Upper lobe of left lung (tissue), 6 donors: Measurements from ENCODE around the gene CREBRF. TPM values are rescaled to one million over a fixed set of nuclear protein-coding genes. Genes with fewer than 3 reads are reported as not detected.

Experiments used
- ATAC-seq, 2 donors: fragments of 200-7000 bp; cut with Tn5 transposase; one replicate each; pipeline ENCODE4 v1.9.1; 2022; ENCODE audit warnings: mild to moderate bottlenecking in 2 of 2, moderate library complexity in 2 of 2; ENCODE audit not compliant: low FRiP score in 2 of 2
- DNase-seq, 2 donors: peaks; one replicate each; pipeline ENCODE4 v3.0.0-alpha.2; 2019 to 2020
- H3K27ac ChIP-seq, 4 donors: fragments of 200-600 bp; sonication (generic); one replicate each; pipeline ENCODE4 v1.5.1; 2016 to 2019
- H3K27me3 ChIP-seq, 4 donors: fragments of 200-600 bp; sonication (generic); one replicate each; pipeline ENCODE4 v1.5.1; 2017 to 2019
- H3K36me3 ChIP-seq, 4 donors: fragments of 200-600 bp; sonication (generic); one replicate each; pipeline ENCODE4 v1.5.1; 2016 to 2019
- H3K4me1 ChIP-seq, 4 donors: fragments of 200-600 bp; sonication (generic); one replicate each; pipeline ENCODE4 v1.5.1; 2018 to 2019
- H3K4me3 ChIP-seq, 4 donors: fragments of 200-600 bp; sonication (generic); one replicate each; pipeline ENCODE4 v1.5.1; 2017 to 2019; ENCODE audit warnings: mild to moderate bottlenecking in 2 of 4, moderate library complexity in 1 of 4
- H3K9me3 ChIP-seq, 4 donors: fragments of 200-600 bp; sonication (generic); one replicate each; pipeline ENCODE4 v1.5.1; 2018 to 2019
- CTCF ChIP-seq, 6 experiments: fragments of 450-650 bp in 4 of 6; fragments of 200-600 bp in 2 of 6; sonication (generic) in 2 of 6; IDR thresholded peaks; one replicate each; pipeline ENCODE4 v1.5.1; 2016 to 2019; ENCODE audit warnings: antibody characterized with exemption in 6 of 6
- EP300 ChIP-seq, 4 donors: sonication (generic); formaldehyde crosslinking; IDR thresholded peaks; one replicate each; pipeline ENCODE4 v1.5.1; 2017; ENCODE audit warnings: antibody characterized with exemption in 4 of 4, control low read depth in 2 of 4
- POLR2A ChIP-seq, 4 donors: fragments of 450-650 bp; IDR thresholded peaks; one replicate each; pipeline ENCODE4 v1.5.1; 2016 to 2017; ENCODE audit warnings: antibody characterized with exemption in 4 of 4, mild to moderate bottlenecking in 2 of 4
- POLR2AphosphoS5 ChIP-seq, 2 donors: sonication (generic); formaldehyde crosslinking; IDR thresholded peaks; one replicate each; pipeline ENCODE4 v1.5.1; 2017; ENCODE audit warnings: antibody characterized with exemption in 2 of 2
- WGBS, 2 donors: methylation state at CpG; one replicate each; pipeline ENCODE4 v1.1.5; 2017 to 2018; 5-methylcytosine and 5-hydroxymethylcytosine counted together
- total RNA-seq, 6 donors: library from RNA; depleted of rRNA in 4 of 6; stranded (reverse); fragments of >200 nt in 4 of 6; gene quantifications; one replicate each; pipeline versions ENCODE4 v1.1.0 to v1.2.1, GENCODE V29; 2016 to 2021
- donor health status: DM: no; HTN: no; CAD: no; lungs with moderate emphysema.
- donor health status: DM: no; HTN: yes; CAD: no; lungs with severe emphysema.

The CREBRF gene
- total RNA-seq, 6 donors from 2014 or later = 22.0 to 65.0 (median 38.0) TPM

GRCh38 chr5:173159256-173159655, 103.1 kb downstream of the CREBRF start:
- Histone ChIP-seq H3K36me3 (peaks cover 23 to 96% (median 72%) of the 10 kb centered on the region in 4 donors), H3K27me3 (no peaks in the 10 kb centered on the region), H3K4me1 (no peaks in the 10 kb centered on the region), H3K27ac (no peak overlapping the region), H3K9me3 (no peaks in the 10 kb centered on the region), H3K4me3 (no peak overlapping the region)
- 76 to 99% methylated on average over 3 of the region's 3 CpGs for WGBS, 2 donors
- no peak for ATAC-seq
- TF ChIP-seq EP300 (IDR thresholded peaks at IDR 0.05) (no peak), CTCF (IDR thresholded peaks at IDR 0.05) (no peak)
- no peak for DNase-seq

- H3K36me3 ChIP-seq = peaks cover 18 to 87% (median 59%) of the 10 kb centered on the region in 4 donors
- no peak overlapping the region for H3K27ac ChIP-seq
- no peak overlapping the region for H3K4me3 ChIP-seq
- 92 to 96% methylated on average over 5 of the region's 5 CpGs for WGBS, 2 donors
- H3K4me1 ChIP-seq = no peaks in the 10 kb centered on the region
- no peak for ATAC-seq
- H3K27me3 ChIP-seq = no peaks in the 10 kb centered on the region
- H3K9me3 ChIP-seq = no peaks in the 10 kb centered on the region
- no peak for TF ChIP-seq POLR2A (IDR thresholded peaks at IDR 0.05)
- no peak for DNase-seq
These were observed 105.0 kb downstream of the CREBRF start for GRCh38 chr5:173161148-173161547.

- Histone ChIP-seq H3K4me1 (no peaks in the 10 kb centered on the region), H3K4me3 (no peak overlapping the region), H3K27ac (no peak overlapping the region), H3K9me3 (no peaks in the 10 kb centered on the region), H3K36me3 (peaks cover 16 to 68% (median 46%) of the 10 kb centered on the region in 4 donors), H3K27me3 (no peaks in the 10 kb centered on the region)
- TF ChIP-seq EP300 (IDR thresholded peaks at IDR 0.05) (no peak), CTCF (IDR thresholded peaks at IDR 0.05) (no peak), POLR2A (IDR thresholded peaks at IDR 0.05) (no peak), POLR2AphosphoS5 (IDR thresholded peaks at IDR 0.05) (no peak)
- no peak for DNase-seq
- no peak for ATAC-seq
- 88% methylated on average over 7 of the region's 7 CpGs; no CpG with 5 or more reads in 1 of the 2 donors for WGBS, 2 donors
These were observed 107.1 kb downstream of the CREBRF start for GRCh38 chr5:173163219-173163618.

GRCh38 chr5:173165177-173166016, 109.2 kb downstream of the CREBRF start:
- TF ChIP-seq CTCF (IDR thresholded peaks at IDR 0.05) (no peak), POLR2A (IDR thresholded peaks at IDR 0.05) (no peak), POLR2AphosphoS5 (IDR thresholded peaks at IDR 0.05) (no peak), EP300 (IDR thresholded peaks at IDR 0.05) (no peak)
- 96 to 100% methylated on average over 1 to 2 of the region's 2 CpGs for WGBS, 2 donors
- H3K27me3 ChIP-seq = no peaks in the 10 kb centered on the region
- H3K9me3 ChIP-seq = no peaks in the 10 kb centered on the region
- peaks cover 12 to 46% (median 32%) of the 10 kb centered on the region in 4 donors for H3K36me3 ChIP-seq
- H3K4me3 ChIP-seq = no peak overlapping the region
- ATAC-seq (peak in 1 of 2 donors; percentile 24), DNase-seq (no peak)
- no peak overlapping the region for H3K27ac ChIP-seq
- no peaks in the 10 kb centered on the region for H3K4me1 ChIP-seq

GRCh38 chr5:173172166-173172565, 116.0 kb downstream of the CREBRF start:
- TF ChIP-seq CTCF (IDR thresholded peaks at IDR 0.05) (no peak), POLR2AphosphoS5 (IDR thresholded peaks at IDR 0.05) (no peak), EP300 (IDR thresholded peaks at IDR 0.05) (no peak), POLR2A (IDR thresholded peaks at IDR 0.05) (no peak)
- WGBS, 2 donors = 79 to 90% methylated on average over 8 of the region's 8 CpGs
- H3K4me3 ChIP-seq = no peak overlapping the region
- H3K27me3 ChIP-seq = no peaks in the 10 kb centered on the region
- H3K27ac ChIP-seq = no peak overlapping the region
- no peaks in the 10 kb centered on the region for H3K36me3 ChIP-seq
- no peaks in the 10 kb centered on the region for H3K4me1 ChIP-seq
- H3K9me3 ChIP-seq = no peaks in the 10 kb centered on the region
- DNase-seq = no peak
- no peak for ATAC-seq
